Measurements from ENCODE around the gene METTL1. TPM values are rescaled to one million over a fixed set of nuclear protein-coding genes. Genes with fewer than 3 reads are reported as not detected.
"Not testable (repeated sequence)": the region's sequence is repeated elsewhere in the genome, so short reads cannot be mapped to it uniquely, and the experiment has no call there.

METTL1 gene
- total and polyA plus RNA-seq, 11 donors = 0.95 to 28.5 (median 7.9) TPM

DNA sequence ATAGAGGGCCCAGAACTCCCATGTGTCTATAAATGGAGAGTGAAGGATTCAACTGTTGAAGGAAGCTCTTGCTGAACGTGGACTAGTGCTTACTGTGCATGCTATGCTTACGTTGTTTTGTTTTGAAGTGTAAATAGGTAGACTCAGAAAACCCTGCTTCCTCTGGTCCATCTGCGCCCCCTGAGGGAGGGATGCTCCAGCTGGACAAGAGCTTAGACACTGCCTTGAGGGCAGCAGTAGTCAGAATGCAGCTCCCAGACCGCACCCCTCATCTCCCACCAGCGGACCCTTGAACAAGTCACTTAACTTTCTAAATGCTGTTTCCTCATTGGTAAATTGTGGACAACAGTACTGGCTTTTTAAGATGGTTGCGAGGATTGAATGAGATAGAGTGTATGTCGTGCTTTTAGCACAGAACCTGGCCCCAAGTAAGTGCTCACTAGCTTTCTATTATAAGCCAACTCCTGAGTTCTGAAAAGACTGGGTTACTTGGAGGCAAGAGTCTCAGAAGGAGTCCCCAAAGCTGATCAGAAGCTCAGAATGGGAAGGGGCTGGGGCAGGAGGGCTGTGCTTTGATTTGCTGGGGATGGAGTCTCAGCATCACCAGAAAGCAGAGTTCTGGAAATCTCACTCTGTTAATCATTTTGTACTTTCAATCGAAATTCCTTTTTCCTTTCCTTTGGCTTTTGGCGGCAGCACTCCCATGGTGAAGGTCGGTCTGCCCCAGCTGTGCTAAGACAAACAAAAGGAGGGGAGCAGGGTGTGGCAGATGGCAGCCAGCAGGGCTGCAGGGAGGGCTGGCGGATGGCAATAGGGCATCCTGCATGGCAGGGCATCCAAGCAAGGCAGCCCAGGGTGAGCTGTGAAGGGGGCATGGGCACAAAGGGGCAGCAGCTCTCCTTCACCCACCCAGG lies 48.9 kb downstream of the METTL1 start:
- no peak for ATAC-seq
- intact Hi-C loops (cut with DNase I) = no loop called here
- Histone ChIP-seq H3K4me3 (no peak overlapping the region), H3K4me1 (peaks cover 0 to 28% (median 9%) of the 10 kb centered on the region in 12 donors), H3K36me3 (peaks cover 0 to 61% (median 40%) of the 10 kb centered on the region in 9 donors), H3K27me3 (peaks cover 0 to 20% (median 0%) of the 10 kb centered on the region in 9 donors), H3K9me3 (no peaks in the 10 kb centered on the region), H3K27ac (no peak overlapping the region)
- WGBS, 4 donors = 56 to 66% (median 61%) methylated on average over 11 of the region's 11 CpGs
- peak in 1 of 5 donors; percentile 4 for DNase-seq
- TF ChIP-seq, protein P1, sequence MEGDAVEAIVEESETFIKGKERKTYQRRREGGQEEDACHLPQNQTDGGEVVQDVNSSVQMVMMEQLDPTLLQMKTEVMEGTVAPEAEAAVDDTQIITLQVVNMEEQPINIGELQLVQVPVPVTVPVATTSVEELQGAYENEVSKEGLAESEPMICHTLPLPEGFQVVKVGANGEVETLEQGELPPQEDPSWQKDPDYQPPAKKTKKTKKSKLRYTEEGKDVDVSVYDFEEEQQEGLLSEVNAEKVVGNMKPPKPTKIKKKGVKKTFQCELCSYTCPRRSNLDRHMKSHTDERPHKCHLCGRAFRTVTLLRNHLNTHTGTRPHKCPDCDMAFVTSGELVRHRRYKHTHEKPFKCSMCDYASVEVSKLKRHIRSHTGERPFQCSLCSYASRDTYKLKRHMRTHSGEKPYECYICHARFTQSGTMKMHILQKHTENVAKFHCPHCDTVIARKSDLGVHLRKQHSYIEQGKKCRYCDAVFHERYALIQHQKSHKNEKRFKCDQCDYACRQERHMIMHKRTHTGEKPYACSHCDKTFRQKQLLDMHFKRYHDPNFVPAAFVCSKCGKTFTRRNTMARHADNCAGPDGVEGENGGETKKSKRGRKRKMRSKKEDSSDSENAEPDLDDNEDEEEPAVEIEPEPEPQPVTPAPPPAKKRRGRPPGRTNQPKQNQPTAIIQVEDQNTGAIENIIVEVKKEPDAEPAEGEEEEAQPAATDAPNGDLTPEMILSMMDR (IDR thresholded peaks at IDR 0.05) = no peak
- TF ChIP-seq POLR2A (IDR thresholded peaks at IDR 0.05) = no peak

DNA sequence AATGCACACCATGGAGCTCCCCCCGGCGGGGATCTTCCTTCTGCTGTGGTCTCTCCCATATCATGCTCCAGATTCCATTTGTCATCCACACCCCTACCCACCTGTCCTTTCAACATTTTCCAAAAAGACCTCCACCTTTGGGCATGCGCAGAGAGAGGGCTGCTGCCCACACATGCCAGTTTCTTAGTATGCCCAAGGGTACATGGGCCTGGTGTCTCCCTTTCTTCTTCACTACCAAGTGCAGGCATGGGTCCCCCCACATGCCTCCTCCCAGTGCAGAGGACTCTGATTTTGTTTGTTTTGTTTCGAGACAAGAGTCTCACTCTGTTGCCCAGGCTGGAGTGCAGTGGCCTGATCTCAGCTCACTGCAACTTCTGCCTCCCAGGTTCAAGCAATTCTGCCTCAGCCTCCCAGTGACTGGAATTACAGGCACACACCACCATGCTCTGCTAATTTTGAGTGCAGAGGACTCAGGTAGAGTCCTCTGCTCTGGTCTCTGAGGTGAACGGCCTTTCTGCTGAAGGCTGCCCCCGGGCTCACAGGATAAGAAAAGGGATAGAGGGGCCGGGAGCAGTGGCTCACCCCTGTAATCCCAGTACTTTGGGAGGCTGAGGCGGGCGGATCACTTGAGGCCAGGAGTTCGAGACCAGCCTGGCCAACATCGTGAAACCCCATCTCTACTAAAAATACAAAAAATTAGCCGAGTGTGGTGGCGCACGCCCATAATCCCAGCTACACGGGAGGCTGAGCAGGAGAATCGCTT lies 49.9 kb downstream of the METTL1 start:
- DNase-seq = peak in 1 of 5 donors; percentile 6
- Histone ChIP-seq H3K4me1 (peaks cover 0 to 18% (median 5%) of the 10 kb centered on the region in 12 donors), H3K27me3 (peaks cover 0 to 20% (median 0%) of the 10 kb centered on the region in 9 donors), H3K36me3 (peaks cover 0 to 61% (median 49%) of the 10 kb centered on the region in 9 donors)
- intact Hi-C loops (cut with DNase I); H3K4me3 ChIP-seq; H3K27ac ChIP-seq; H3K9me3 ChIP-seq; ATAC-seq: not testable (repeated sequence)
- 91 to 94% (median 92%) methylated on average over 16 of the region's 16 CpGs for WGBS, 4 donors

DNA sequence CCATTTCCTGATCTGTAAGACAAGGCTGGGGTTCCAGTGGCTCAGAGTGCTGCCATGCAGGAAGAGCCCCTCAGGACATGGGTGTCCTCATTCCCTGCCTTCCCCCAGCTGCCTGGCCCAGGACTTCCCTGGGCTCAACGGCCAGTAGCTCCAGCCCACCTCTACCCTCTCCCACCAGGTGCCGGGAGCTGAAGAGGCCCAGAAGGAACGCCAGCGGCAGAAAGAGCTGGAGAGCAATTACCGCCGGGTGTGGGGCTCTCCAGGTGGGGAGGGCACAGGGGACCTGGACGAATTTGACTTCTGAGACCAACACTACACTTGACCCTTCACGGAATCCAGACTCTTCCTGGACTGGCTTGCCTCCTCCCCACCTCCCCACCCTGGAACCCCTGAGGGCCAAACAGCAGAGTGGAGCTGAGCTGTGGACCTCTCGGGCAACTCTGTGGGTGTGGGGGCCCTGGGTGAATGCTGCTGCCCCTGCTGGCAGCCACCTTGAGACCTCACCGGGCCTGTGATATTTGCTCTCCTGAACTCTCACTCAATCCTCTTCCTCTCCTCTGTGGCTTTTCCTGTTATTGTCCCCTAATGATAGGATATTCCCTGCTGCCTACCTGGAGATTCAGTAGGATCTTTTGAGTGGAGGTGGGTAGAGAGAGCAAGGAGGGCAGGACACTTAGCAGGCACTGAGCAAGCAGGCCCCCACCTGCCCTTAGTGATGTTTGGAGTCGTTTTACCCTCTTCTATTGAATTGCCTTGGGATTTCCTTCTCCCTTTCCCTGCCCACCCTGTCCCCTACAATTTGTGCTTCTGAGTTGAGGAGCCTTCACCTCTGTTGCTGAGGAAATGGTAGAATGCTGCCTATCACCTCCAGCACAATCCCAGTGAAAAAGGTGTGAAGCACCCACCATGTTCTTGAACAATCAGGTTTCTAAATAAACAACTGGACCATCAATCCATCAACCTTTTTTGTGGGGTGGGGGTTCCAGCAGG lies 51.0 kb downstream of the METTL1 start:
- intact Hi-C loops (cut with DNase I) = no loop called here
- H3K27ac ChIP-seq = no peak overlapping the region
- ATAC-seq (no peak), DNase-seq (peak in 1 of 5 donors; percentile 3)
- WGBS, 4 donors = 83 to 85% (median 84%) methylated on average over 11 of the region's 11 CpGs
- TF ChIP-seq, protein P1 (IDR thresholded peaks at IDR 0.05) = no peak
- TF ChIP-seq POLR2A (IDR thresholded peaks at IDR 0.05) = no peak
- no peak overlapping the region for H3K4me3 ChIP-seq
- H3K4me1 ChIP-seq = peaks cover 0 to 7% (median under 1%) of the 10 kb centered on the region in 12 donors
- H3K27me3 ChIP-seq = peaks cover 0 to 15% (median 0%) of the 10 kb centered on the region in 9 donors
- peaks cover 0 to 63% (median 61%) of the 10 kb centered on the region in 9 donors for H3K36me3 ChIP-seq
- H3K9me3 ChIP-seq = no peaks in the 10 kb centered on the region

All from heart left ventricle (tissue), 16 donors.